Prostate gland (tissue), 2 donors: Measurements from ENCODE around the gene GOLGA5.

Experiments used
- CTCF ChIP-seq, 4 experiments: fragments of 200-600 bp in 2 of 4; fragments of 450-650 bp in 2 of 4; sonication (generic) in 2 of 4; IDR thresholded peaks; 1 replicate in 3 of 4; 2 replicates in 1 of 4; pipeline ENCODE4 v1.5.1; 2016 to 2019; ENCODE audit warnings: antibody characterized with exemption in 4 of 4, mild to moderate bottlenecking in 2 of 4, moderate library complexity in 2 of 4
- POLR2A ChIP-seq: fragments of 450-650 bp; IDR thresholded peaks from one replicate; pipeline ENCODE4 v1.6.1; 2016; ENCODE audit warnings: antibody characterized with exemption, mild to moderate bottlenecking

DNA sequence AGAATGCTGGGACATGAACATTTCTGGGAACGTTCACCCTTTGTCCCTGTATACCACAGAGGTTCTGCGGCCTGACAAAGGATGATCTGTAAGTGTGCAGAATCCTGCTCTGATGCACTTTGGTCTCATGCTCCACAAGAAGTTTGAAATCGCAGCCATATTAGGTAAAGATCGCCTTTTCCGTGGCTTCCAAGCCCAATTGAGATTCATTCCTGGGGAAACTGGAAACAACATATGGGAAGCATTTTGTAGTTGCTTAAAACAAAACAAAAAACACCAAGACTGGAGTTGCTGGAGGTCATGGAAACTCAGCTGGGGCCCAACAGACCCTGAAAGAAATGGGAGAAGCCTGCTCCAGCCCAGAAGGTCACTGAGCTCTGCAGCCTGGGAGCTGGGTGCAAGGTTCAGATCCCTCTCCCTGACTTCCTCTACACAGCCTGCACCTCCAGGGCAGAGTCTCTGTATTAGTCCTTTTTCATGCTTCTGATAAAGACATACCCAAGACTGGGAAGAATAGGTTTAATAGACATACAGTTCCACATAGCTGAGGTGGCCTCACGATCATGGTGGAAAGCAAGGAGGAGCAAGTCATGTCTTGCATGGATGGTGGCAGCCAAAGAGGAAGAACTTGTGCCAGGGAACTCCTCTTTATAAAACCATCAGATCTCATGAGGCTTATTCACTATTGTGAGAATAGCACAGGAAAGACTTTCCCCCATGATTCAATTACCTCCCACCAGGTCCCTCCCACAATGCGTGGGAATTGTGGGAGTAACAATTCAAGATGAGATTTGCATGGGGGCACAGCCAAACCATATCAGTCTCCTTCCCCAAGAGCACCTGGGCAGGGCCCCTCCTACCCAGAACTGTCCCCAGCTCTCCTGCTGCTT is 68.0 kb downstream of the GOLGA5 start:
- TF ChIP-seq CTCF (IDR thresholded peaks at IDR 0.05) (no peak), POLR2A (no peak)
